Smooth muscle cell (in vitro differentiated cells): ENCODE results near the gene FOXO3. TPM values are rescaled to one million over a fixed set of nuclear protein-coding genes. Genes with fewer than 3 reads are reported as not detected.

ENCODE experiments used
- DNase-seq: peaks from one replicate; lab custom pipeline; 2025; ENCODE audit not compliant: unreplicated experiment; lab: John Stamatoyannopoulos, UW
- H2AFZ ChIP-seq: fragments of 200-600 bp; sonication (generic); 2 replicates; pipeline ENCODE4 v1.6.0; 2016; ENCODE audit warnings: antibody characterized with exemption, low read depth, mild to moderate bottlenecking
- H3F3A ChIP-seq: fragments of 200-600 bp; sonication (generic); 2 replicates; pipeline ENCODE4 v1.6.0; 2017; ENCODE audit warnings: antibody characterized with exemption, low read depth
- H3K27ac ChIP-seq: fragments of 200-600 bp; sonication (generic); 2 replicates; pipeline ENCODE4 v1.5.1; 2016; ENCODE audit warnings: low read depth, mild to moderate bottlenecking
- H3K27me3 ChIP-seq: fragments of 200-600 bp; sonication (generic); 2 replicates; pipeline ENCODE4 v1.6.1; 2016; ENCODE audit warnings: low read depth, mild to moderate bottlenecking
- H3K36me3 ChIP-seq: fragments of 200-600 bp; sonication (generic); 2 replicates; pipeline ENCODE4 v1.5.1; 2016; ENCODE audit warnings: low read depth
- H3K4me1 ChIP-seq: fragments of 200-600 bp; sonication (generic); 2 replicates; pipeline ENCODE4 v1.5.1; 2016; ENCODE audit warnings: low read depth
- H3K4me2 ChIP-seq: fragments of 200-600 bp; sonication (generic); 2 replicates; pipeline ENCODE4 v1.6.0; 2016; ENCODE audit warnings: mild to moderate bottlenecking
- H3K4me3 ChIP-seq: fragments of 200-600 bp; sonication (generic); 2 replicates; pipeline ENCODE4 v1.5.1; 2016; ENCODE audit warnings: mild to moderate bottlenecking
- H3K79me2 ChIP-seq: fragments of 200-600 bp; sonication (generic); 2 replicates; pipeline ENCODE4 v1.6.0; 2016; ENCODE audit warnings: low read depth, mild to moderate bottlenecking
- H3K9ac ChIP-seq: fragments of 200-600 bp; sonication (generic); 2 replicates; pipeline ENCODE4 v1.6.0; 2016; ENCODE audit warnings: low read depth
- H3K9me3 ChIP-seq: fragments of 200-600 bp; sonication (generic); replicated peaks from 2 replicates; pipeline ENCODE4 v1.5.1; 2016; ENCODE audit warnings: low read depth
- H4K20me1 ChIP-seq: fragments of 200-600 bp; sonication (generic); 2 replicates; pipeline ENCODE4 v1.6.0; 2016; ENCODE audit warnings: low read depth
- WGBS: methylation state at CpG from one replicate; pipeline ENCODE4 v1.1.7; 2016; ENCODE audit warnings: low lambda C conversion rate; 5-methylcytosine and 5-hydroxymethylcytosine counted together
- polyA plus RNA-seq: library from polyadenylated mRNA; unstranded; fragments of >200 nt; fragmentation: Nextera tagmentation; extraction: Ambion mirVana; gene quantifications from 2 replicates; pipeline ENCODE4 v1.2.1, GENCODE V29; 2016
- total RNA-seq: library from RNA; depleted of rRNA; stranded (reverse); fragments of >200 nt; gene quantifications from 2 replicates; pipeline ENCODE4 v1.2.3, GENCODE V29; 2014
- TF ChIP-seq, protein P1 (sequence below): fragments of 200-600 bp; sonication (generic); IDR thresholded peaks from 2 replicates; pipeline ENCODE4 v1.5.1; 2017; ENCODE audit warnings: borderline replicate concordance, mild to moderate bottlenecking, antibody characterized with exemption; ENCODE audit not compliant: insufficient read depth, poor library complexity, severe bottlenecking

FOXO3 gene
- total and polyA plus RNA-seq, 2 experiments from 2014 or later, result 35.9 to 40.3 TPM

DNA sequence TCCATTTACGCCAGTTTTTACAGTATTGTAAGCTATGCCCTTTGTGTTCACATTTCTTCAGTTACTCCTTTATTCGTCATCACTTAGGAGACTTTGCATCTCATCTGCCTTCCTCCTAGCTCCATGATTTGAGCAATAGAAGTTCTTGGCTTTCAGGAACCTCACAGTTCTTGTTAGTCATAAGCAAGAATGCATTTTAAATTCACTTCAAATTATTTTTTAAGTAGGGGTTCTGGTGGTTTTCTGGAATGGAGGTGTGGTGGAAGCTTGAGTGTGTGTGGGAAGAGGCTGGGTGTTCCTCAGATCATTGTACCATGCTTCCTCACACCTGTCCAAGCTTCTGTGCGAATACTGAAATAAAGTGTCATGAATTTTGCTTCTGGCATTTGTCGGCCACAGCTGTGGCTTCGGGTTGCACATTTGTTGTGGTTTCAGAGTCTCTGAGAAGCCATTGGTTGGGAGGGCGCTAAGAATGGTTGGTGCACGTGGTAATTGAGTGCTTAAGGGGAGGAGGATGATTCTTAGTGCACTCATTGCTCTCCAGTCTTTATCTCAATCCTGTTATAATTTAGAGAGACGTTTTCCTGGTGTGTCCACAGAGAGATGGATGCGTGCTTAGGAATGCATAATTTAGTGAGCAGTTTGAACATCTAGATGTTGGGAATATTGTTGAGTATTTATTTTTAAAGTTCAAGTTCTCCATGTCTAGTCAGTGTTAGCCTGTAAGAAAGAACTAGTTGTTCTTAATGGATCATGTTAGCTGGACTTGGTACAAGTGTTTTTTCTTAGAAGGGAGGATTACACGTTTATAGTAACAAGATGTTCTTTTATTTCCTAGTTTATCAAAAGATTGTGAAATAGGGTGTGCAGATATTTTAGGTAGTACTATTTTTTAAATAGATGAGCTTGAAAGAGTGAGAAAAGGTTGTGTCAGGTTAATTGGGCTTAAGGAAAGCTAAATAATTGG lies 31.9 kb downstream of the FOXO3 start:
- peaks cover 51% of the 10 kb centered on the region for H3F3A ChIP-seq
- H3K27me3 ChIP-seq, result no peaks in the 10 kb centered on the region
- H2AFZ ChIP-seq, result no peak overlapping the region
- no peak overlapping the region for H3K9ac ChIP-seq
- peak overlapping the region; percentile 60 for H3K27ac ChIP-seq
- H3K4me2 ChIP-seq, result peak overlapping the region; percentile 60
- H3K4me1 ChIP-seq, result peaks cover 51% of the 10 kb centered on the region
- H3K9me3 ChIP-seq, result no peaks in the 10 kb centered on the region
- H3K4me3 ChIP-seq, result no peak overlapping the region
- no peaks in the 10 kb centered on the region for H3K36me3 ChIP-seq
- no peak for DNase-seq
- 40% methylated on average over 10 of the region's 10 CpGs for WGBS
- TF ChIP-seq, protein P1, sequence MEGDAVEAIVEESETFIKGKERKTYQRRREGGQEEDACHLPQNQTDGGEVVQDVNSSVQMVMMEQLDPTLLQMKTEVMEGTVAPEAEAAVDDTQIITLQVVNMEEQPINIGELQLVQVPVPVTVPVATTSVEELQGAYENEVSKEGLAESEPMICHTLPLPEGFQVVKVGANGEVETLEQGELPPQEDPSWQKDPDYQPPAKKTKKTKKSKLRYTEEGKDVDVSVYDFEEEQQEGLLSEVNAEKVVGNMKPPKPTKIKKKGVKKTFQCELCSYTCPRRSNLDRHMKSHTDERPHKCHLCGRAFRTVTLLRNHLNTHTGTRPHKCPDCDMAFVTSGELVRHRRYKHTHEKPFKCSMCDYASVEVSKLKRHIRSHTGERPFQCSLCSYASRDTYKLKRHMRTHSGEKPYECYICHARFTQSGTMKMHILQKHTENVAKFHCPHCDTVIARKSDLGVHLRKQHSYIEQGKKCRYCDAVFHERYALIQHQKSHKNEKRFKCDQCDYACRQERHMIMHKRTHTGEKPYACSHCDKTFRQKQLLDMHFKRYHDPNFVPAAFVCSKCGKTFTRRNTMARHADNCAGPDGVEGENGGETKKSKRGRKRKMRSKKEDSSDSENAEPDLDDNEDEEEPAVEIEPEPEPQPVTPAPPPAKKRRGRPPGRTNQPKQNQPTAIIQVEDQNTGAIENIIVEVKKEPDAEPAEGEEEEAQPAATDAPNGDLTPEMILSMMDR, result no peak
- H4K20me1 ChIP-seq, result peaks cover 97% of the 10 kb centered on the region
- peaks cover 76% of the 10 kb centered on the region for H3K79me2 ChIP-seq

DNA sequence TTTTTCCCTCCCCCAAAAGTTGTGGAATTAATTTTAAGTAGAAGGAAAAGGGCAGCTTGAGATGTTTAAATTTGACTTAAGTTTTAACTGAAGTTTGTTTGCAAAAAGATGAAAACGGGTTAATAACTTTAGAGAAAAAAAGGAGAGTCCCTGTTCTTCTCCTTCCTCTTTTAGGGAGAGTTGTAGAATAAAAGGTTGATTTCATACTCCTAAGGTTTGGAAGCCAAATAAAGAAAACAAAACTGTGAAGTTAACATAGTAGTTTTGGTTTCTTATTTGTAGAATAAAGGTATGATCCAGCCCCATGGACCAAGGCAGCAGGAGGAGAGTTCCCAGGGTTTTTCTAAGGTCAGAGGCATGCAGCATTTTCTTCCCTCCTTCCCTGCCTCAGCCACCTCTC lies 33.4 kb downstream of the FOXO3 start:
- peaks cover 90% of the 10 kb centered on the region for H4K20me1 ChIP-seq
- no peaks in the 10 kb centered on the region for H3K36me3 ChIP-seq
- TF ChIP-seq, protein P1, result no peak

DNA sequence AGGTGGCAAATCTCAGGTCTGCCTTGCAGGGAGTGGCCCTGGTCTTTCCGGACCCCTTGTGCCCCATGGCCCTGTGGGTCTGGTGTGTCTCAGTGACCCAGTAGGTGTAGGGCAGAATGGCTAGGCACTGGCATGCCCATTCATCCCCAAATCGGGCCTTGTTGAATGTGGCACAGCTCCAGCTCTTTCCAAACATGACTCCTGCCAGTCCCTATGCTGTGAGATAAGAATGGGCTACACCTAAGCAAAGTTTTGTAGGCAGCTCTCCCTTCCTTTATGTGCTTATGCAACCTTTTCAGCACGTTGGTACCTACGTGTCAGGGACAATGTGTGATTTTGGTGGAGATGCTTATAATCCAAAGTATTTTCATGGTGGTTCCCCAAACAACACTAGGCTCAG lies 33.9 kb downstream of the FOXO3 start:
- H3K4me1 ChIP-seq, result peaks cover 33% of the 10 kb centered on the region
- H3K27ac ChIP-seq, result no peak overlapping the region
- H3K79me2 ChIP-seq, result peaks cover 83% of the 10 kb centered on the region
- no peak overlapping the region for H2AFZ ChIP-seq
- no peak overlapping the region for H3K4me3 ChIP-seq
- no peaks in the 10 kb centered on the region for H3K36me3 ChIP-seq
- peaks cover 41% of the 10 kb centered on the region for H3F3A ChIP-seq
- no peak for DNase-seq
- no peaks in the 10 kb centered on the region for H3K27me3 ChIP-seq
- H3K9ac ChIP-seq, result no peak overlapping the region
- WGBS, result 86% methylated on average over 4 of the region's 4 CpGs
- H4K20me1 ChIP-seq, result peaks cover 88% of the 10 kb centered on the region
- no peak overlapping the region for H3K4me2 ChIP-seq
- H3K9me3 ChIP-seq, result no peaks in the 10 kb centered on the region
- TF ChIP-seq, protein P1, result no peak

More for the DNA sequence above, 33.4 kb downstream of the FOXO3 start:
- 80% methylated on average over 1 of the region's 1 CpG for WGBS
- DNase-seq, result no peak
- no peak overlapping the region for H3K4me2 ChIP-seq
- no peaks in the 10 kb centered on the region for H3K27me3 ChIP-seq
- H3K4me1 ChIP-seq, result peaks cover 38% of the 10 kb centered on the region
- peaks cover 80% of the 10 kb centered on the region for H3K79me2 ChIP-seq
- peaks cover 46% of the 10 kb centered on the region for H3F3A ChIP-seq
- H3K9ac ChIP-seq, result no peak overlapping the region
- no peak overlapping the region for H2AFZ ChIP-seq
- no peak overlapping the region for H3K27ac ChIP-seq
- no peak overlapping the region for H3K4me3 ChIP-seq
- H3K9me3 ChIP-seq, result no peaks in the 10 kb centered on the region
